Hepatocyte (in vitro differentiated cells): ENCODE data around the gene HDAC11.

Experiments used
- CTCF ChIP-seq: fragments of 200-600 bp; sonication (generic); IDR thresholded peaks from 2 replicates; pipeline ENCODE4 v1.5.1; 2016; ENCODE audit warnings: antibody characterized with exemption, mild to moderate bottlenecking; ENCODE audit not compliant: poor library complexity
- EZH2 ChIP-seq: fragments of 200-600 bp; sonication (generic); IDR thresholded peaks from 2 replicates; pipeline ENCODE4 v1.6.1; 2016; ENCODE audit warnings: antibody characterized with exemption, mild to moderate bottlenecking, borderline replicate concordance
- EZH2phosphoT487 ChIP-seq: fragments of 200-600 bp; sonication (generic); IDR thresholded peaks from one replicate; pipeline ENCODE4 v1.6.1; 2018; ENCODE audit warnings: antibody characterized with exemption, mild to moderate bottlenecking, low read depth, moderate library complexity; ENCODE audit not compliant: unreplicated experiment, severe bottlenecking

- no peak for TF ChIP-seq CTCF
- no peak for TF ChIP-seq EZH2
- no peak for TF ChIP-seq EZH2phosphoT487
Measured at GRCh38 chr3:13537244-13537908, 57.3 kb downstream of the HDAC11 start.
